C4-2B (cell line): ENCODE results near the gene ASAP2.

Experiments
- ZFX ChIP-seq: fragments of 450-650 bp; IDR thresholded peaks from 2 replicates; pipeline ENCODE4 v1.6.1; 2017
- TF ChIP-seq, protein P1 (sequence below): fragments of 450-650 bp; conservative IDR thresholded peaks from 2 replicates; pipeline ENCODE4 v1.5.1; 2017; ENCODE audit warnings: mild to moderate bottlenecking

DNA sequence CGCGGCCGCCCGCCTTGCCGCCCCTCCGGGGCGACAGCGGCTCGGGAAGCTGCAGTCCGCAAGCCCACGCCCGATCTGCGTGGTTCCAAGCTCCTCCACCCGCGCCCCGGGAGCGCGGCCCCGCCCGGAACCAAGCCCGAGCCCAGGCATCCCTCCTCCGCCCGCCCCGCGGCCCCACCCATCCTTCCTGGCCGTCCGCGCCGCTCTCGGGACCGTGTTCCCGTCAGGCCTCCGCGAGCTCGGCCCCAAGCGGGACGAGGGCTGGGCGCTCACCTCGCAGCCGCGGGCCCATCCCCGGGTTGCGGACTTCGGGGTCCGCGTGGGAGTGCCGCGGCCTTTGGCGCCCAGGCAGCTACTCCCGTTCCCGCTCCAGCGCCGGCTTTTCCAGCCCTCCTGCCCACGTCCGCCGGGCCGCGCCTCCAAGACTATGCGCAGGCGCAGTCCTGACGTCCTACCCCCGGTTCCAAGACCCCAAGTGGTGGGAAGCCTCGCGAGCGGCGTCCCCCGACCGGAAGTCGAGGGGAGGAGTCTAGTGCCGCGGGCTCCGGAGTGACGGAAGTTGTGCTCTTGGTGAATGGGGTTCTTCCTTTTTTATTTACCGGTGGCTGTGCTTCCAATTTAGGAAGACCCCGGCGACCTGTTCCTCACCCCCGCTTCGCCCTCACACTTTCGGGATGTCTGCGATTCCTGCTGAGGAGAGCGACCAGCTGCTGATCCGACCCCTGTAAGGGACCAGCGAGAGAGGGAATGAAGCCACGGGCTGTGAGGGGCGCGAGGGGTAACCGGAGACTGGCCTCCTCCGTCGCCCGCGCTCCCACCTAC, 216.7 kb downstream of the ASAP2 start, which contains the start of the genes CPSF3 and ITGB1BP1:
- TF ChIP-seq, protein P1, sequence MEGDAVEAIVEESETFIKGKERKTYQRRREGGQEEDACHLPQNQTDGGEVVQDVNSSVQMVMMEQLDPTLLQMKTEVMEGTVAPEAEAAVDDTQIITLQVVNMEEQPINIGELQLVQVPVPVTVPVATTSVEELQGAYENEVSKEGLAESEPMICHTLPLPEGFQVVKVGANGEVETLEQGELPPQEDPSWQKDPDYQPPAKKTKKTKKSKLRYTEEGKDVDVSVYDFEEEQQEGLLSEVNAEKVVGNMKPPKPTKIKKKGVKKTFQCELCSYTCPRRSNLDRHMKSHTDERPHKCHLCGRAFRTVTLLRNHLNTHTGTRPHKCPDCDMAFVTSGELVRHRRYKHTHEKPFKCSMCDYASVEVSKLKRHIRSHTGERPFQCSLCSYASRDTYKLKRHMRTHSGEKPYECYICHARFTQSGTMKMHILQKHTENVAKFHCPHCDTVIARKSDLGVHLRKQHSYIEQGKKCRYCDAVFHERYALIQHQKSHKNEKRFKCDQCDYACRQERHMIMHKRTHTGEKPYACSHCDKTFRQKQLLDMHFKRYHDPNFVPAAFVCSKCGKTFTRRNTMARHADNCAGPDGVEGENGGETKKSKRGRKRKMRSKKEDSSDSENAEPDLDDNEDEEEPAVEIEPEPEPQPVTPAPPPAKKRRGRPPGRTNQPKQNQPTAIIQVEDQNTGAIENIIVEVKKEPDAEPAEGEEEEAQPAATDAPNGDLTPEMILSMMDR = no peak; the same call in 1 of the 2 replicates
- peak; percentile 40 for TF ChIP-seq ZFX
